Endothelial cell of umbilical vein (primary cell): ENCODE results near the gene SPPL2B. TPM values are rescaled to one million over a fixed set of nuclear protein-coding genes. Genes with fewer than 3 reads are reported as not detected.

Source experiments
- BruUV-seq: library from RNA; stranded (reverse); fragments of 400-500 nt; replicated peaks from 2 replicates; lab custom pipeline; 2021; lab: Mats Ljungman, UMichigan
- CTCF ChIA-PET: fragments of 300-600, 350-600 bp; sonication (Branson Sonifier 250); formaldehyde crosslinking; loops from one replicate; lab custom pipeline; 2021; ENCODE audit warnings: antibody characterized with exemption, inconsistent platforms; lab: Charles Lee
- POLR2A ChIA-PET: fragments of 300-600, 350-600 bp; sonication (Branson Sonifier 250); formaldehyde crosslinking; loops from one replicate; lab custom pipeline; 2021; ENCODE audit warnings: antibody characterized with exemption, inconsistent platforms; lab: Charles Lee
- DNase-seq: peaks from one replicate; pipeline ENCODE4 v3.0.0-alpha.2; 2011; ENCODE audit warnings: low read depth, low spot score
- FAIRE-seq: peaks from 2 replicates; lab custom pipeline; 2011; peaks lifted over from hg19 to GRCh38; lab: Jason Lieb, UNC
- H2AFZ ChIP-seq: 2 replicates; pipeline ENCODE4 v1.6.0; 2012; ENCODE audit warnings: low read depth, low read length, control low read depth, inconsistent platforms
- H3K27ac ChIP-seq: 2 replicates; pipeline ENCODE4 v1.5.1; 2011; ENCODE audit warnings: low read depth, mild to moderate bottlenecking, control low read depth, low read length, moderate library complexity; ENCODE audit not compliant: insufficient read depth
- H3K27me3 ChIP-seq, 2 experiments: 2 replicates each; pipeline versions ENCODE4 v1.6.0 to v1.6.1; 2011; ENCODE audit warnings: low read length in 2 of 2, mixed read lengths in 1 of 2; ENCODE audit not compliant: control insufficient read depth in 2 of 2, insufficient read depth in 2 of 2
- H3K36me3 ChIP-seq, 2 experiments: 2 replicates in 1 of 2; 3 replicates in 1 of 2; pipeline ENCODE4 v1.5.1; 2011; ENCODE audit warnings: low read length in 2 of 2, mild to moderate bottlenecking in 1 of 2, moderate library complexity in 1 of 2; ENCODE audit not compliant: control insufficient read depth in 2 of 2, insufficient read depth in 2 of 2; ENCODE audit errors: extremely low read depth in 1 of 2
- H3K4me1 ChIP-seq: 3 replicates; pipeline ENCODE4 v1.5.1; 2011; ENCODE audit warnings: mild to moderate bottlenecking, low read length; ENCODE audit not compliant: control insufficient read depth, insufficient read depth; ENCODE audit errors: extremely low read depth
- H3K4me2 ChIP-seq: 2 replicates; pipeline ENCODE4 v1.6.1; 2011; ENCODE audit warnings: low read length, control low read depth, mixed read lengths; ENCODE audit not compliant: insufficient read depth
- H3K4me3 ChIP-seq, 3 experiments: fragments of 200-600 bp in 1 of 3; sonication (generic), shearing (Covaris generic) in 1 of 3; replicated peaks in 1 of 3; 2 replicates each; pipeline ENCODE4 v1.5.1; 2011 to 2016; ENCODE audit warnings: control low read depth in 3 of 3, low read length in 3 of 3, mild to moderate bottlenecking in 2 of 3, inconsistent platforms in 1 of 3, low read depth in 1 of 3, moderate library complexity in 1 of 3; ENCODE audit not compliant: insufficient read depth in 1 of 3
- H3K79me2 ChIP-seq: 2 replicates; pipeline ENCODE4 v1.6.0; 2012; ENCODE audit warnings: low read length, inconsistent platforms; ENCODE audit not compliant: control insufficient read depth, insufficient read depth
- H3K9ac ChIP-seq: replicated peaks from 2 replicates; pipeline ENCODE3; 2011; ENCODE audit warnings: low read length, control low read depth; ENCODE audit not compliant: insufficient read depth; ENCODE audit errors: extremely low read depth
- H3K9me1 ChIP-seq: replicated peaks from 3 replicates; pipeline ENCODE4 v1.6.0; 2011; ENCODE audit warnings: mild to moderate bottlenecking, low read length; ENCODE audit not compliant: control insufficient read depth, insufficient read depth; ENCODE audit errors: extremely low read depth
- H3K9me3 ChIP-seq: replicated peaks from 2 replicates; pipeline ENCODE4 v1.5.1; 2012; ENCODE audit warnings: low read length, inconsistent platforms; ENCODE audit not compliant: control insufficient read depth, insufficient read depth
- H4K20me1 ChIP-seq: replicated peaks from 2 replicates; pipeline ENCODE3; 2011; ENCODE audit warnings: mild to moderate bottlenecking, low read length; ENCODE audit not compliant: control insufficient read depth, insufficient read depth; ENCODE audit errors: extremely low read depth
- EZH2 ChIP-seq: IDR thresholded peaks from 2 replicates; pipeline ENCODE4 v1.6.1; 2012; ENCODE audit warnings: borderline replicate concordance, low read depth, mild to moderate bottlenecking, moderate library complexity, low read length, inconsistent platforms; ENCODE audit not compliant: severe bottlenecking
- FOS ChIP-seq: IDR thresholded peaks from 2 replicates; pipeline ENCODE4 v1.6.1; 2011; ENCODE audit warnings: mild to moderate bottlenecking, low read length, moderate library complexity, borderline replicate concordance; ENCODE audit not compliant: insufficient read depth
- JUN ChIP-seq: IDR thresholded peaks from 2 replicates; pipeline ENCODE4 v1.6.1; 2011; ENCODE audit warnings: borderline replicate concordance, low read depth; ENCODE audit not compliant: insufficient read length, insufficient read depth
- POLR2AphosphoS5 ChIP-seq: IDR thresholded peaks from 2 replicates; pipeline ENCODE4 v1.6.1; 2012; ENCODE audit warnings: low read depth, mild to moderate bottlenecking, control low read depth, low read length, moderate library complexity; ENCODE audit not compliant: insufficient read depth
- dilution Hi-C: fragments of 300-500 bp; cut with MboI; formaldehyde crosslinking; loops from one replicate; pipeline ENCODE4 v1.15.0; 2019; ENCODE audit warnings: low sequenced_read_pairs; ENCODE audit not compliant: extremely low pct_ligation_motif_present
- intact Hi-C: fragments of 100-400 bp; cut with micrococcal nuclease; formaldehyde crosslinking; loops from one replicate; pipeline ENCODE4 v1.10.0; 2022
- polyA plus RNA-seq, 4 experiments: library from polyadenylated mRNA; depleted of rRNA in 3 of 4; stranded (reverse) in 3 of 4; unstranded in 1 of 4; fragments of >200 nt; gene quantifications; 2 replicates each; pipeline versions ENCODE4 v1.2.1 to v1.2.3, GENCODE V29; 2011 to 2012; ENCODE audit warnings: missing spikeins in 1 of 4
- total RNA-seq: library from RNA; stranded (reverse); gene quantifications from 2 replicates; pipeline ENCODE4 v1.2.3, GENCODE V29; 2021
- TF ChIP-seq, protein P1 (sequence below): IDR thresholded peaks from 2 replicates; pipeline ENCODE4 v1.6.1; 2011; ENCODE audit not compliant: insufficient read depth, insufficient read length
- TF ChIP-seq, protein P2 (sequence below), 2 donors: IDR thresholded peaks; 1 replicate in 1 of 2; 2 replicates in 1 of 2; pipeline ENCODE4 v1.5.1; 2011; ENCODE audit warnings: low read length in 2 of 2, mild to moderate bottlenecking in 2 of 2, moderate library complexity in 2 of 2, control low read depth in 1 of 2, inconsistent platforms in 1 of 2, low read depth in 1 of 2; ENCODE audit not compliant: insufficient read depth in 1 of 2; ENCODE audit errors: extremely low read depth in 1 of 2

The SPPL2B gene
- total and polyA plus RNA-seq, 2 donors (not counting 3 experiments of a cell fraction or from before 2014, with no cell fraction given), result 60.7 to 62.7 TPM

GRCh38 chr19:2290441-2291184, 37.9 kb upstream of the SPPL2B start:
- FAIRE-seq, result no peak
- Histone ChIP-seq H4K20me1 (no peaks in the 10 kb centered on the region), H3K9ac (no peak overlapping the region), H3K4me3 (no peak overlapping the region), H3K36me3 (no peaks in the 10 kb centered on the region), H2AFZ (no peak overlapping the region), H3K9me3 (no peaks in the 10 kb centered on the region), H3K27ac (no peak overlapping the region), H3K9me1 (no peaks in the 10 kb centered on the region), H3K4me1 (peaks cover 5% of the 10 kb centered on the region), H3K27me3 (peaks cover 43 to 53% of the 10 kb centered on the region in 2 experiments), H3K79me2 (no peaks in the 10 kb centered on the region), H3K4me2 (no peak overlapping the region)
- BruUV-seq, result no TSS peak
- dilution Hi-C loops (no loop called here), intact Hi-C loops (no loop called here)
- TF ChIP-seq EZH2, result peak; percentile 73
- TF ChIP-seq, protein P1, sequence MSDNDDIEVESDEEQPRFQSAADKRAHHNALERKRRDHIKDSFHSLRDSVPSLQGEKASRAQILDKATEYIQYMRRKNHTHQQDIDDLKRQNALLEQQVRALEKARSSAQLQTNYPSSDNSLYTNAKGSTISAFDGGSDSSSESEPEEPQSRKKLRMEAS, result no peak
- POLR2A ChIA-PET, result no interaction called here
- no peak for DNase-seq
- CTCF ChIA-PET, result interaction anchor here (0.9 to 2.0 kb wide), 2 partner anchors 12 to 29 kb away, joined by 4 to 7 read pairs; no protein-coding TSS in a partner anchor

DNA sequence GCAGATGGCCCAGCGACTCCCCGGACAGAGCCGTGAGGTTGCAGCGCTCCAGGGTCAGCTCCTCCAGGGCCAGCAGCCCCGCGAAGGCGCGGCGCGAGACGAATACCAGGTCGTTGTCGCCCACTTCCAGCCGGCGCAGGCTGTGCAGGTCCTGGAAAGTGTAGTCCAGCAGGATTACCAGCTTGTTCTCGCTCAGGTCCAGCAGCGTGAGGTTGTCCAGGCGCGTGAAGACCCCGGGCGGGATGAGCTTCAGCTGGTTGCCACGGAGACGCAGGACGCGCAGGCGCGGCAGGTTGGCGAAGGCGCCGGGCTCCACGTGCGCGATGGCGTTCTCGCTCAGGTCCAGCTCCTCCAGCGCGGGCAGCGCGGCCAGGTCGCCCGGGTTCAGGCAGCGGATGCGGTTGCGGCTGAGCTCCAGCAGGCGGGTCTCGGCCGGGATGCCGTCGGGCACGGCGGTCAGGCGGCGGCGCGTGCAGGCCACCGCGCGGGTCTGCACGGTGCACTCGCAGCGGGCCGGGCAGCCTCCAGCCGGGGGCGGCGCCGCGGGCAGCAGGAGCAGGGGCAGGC, 37.2 kb upstream of the SPPL2B start:
- Histone ChIP-seq H3K4me1 (peaks cover 5% of the 10 kb centered on the region), H3K27ac (no peak overlapping the region), H3K9me1 (no peaks in the 10 kb centered on the region), H2AFZ (no peak overlapping the region), H3K9ac (no peak overlapping the region), H3K4me3 (no peak overlapping the region), H3K27me3 (peaks cover 43 to 56% of the 10 kb centered on the region in 2 experiments), H4K20me1 (no peaks in the 10 kb centered on the region), H3K79me2 (no peaks in the 10 kb centered on the region), H3K36me3 (no peaks in the 10 kb centered on the region), H3K9me3 (no peaks in the 10 kb centered on the region), H3K4me2 (no peak overlapping the region)
- intact Hi-C loops, result no loop called here
- ChIA-PET POLR2A (no interaction called here), CTCF (interaction anchor here (0.9 to 2.0 kb wide), 2 partner anchors 11 to 30 kb away, joined by 4 to 7 read pairs; no protein-coding TSS in a partner anchor)
- TF ChIP-seq EZH2 (peak; percentile 89), FOS (no peak), JUN (no peak), POLR2AphosphoS5 (no peak)
- TF ChIP-seq, protein P2, sequence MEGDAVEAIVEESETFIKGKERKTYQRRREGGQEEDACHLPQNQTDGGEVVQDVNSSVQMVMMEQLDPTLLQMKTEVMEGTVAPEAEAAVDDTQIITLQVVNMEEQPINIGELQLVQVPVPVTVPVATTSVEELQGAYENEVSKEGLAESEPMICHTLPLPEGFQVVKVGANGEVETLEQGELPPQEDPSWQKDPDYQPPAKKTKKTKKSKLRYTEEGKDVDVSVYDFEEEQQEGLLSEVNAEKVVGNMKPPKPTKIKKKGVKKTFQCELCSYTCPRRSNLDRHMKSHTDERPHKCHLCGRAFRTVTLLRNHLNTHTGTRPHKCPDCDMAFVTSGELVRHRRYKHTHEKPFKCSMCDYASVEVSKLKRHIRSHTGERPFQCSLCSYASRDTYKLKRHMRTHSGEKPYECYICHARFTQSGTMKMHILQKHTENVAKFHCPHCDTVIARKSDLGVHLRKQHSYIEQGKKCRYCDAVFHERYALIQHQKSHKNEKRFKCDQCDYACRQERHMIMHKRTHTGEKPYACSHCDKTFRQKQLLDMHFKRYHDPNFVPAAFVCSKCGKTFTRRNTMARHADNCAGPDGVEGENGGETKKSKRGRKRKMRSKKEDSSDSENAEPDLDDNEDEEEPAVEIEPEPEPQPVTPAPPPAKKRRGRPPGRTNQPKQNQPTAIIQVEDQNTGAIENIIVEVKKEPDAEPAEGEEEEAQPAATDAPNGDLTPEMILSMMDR (IDR thresholded peaks at IDR 0.05; ENCODE audit: extremely low read depth in 1 of 2, insufficient read depth in 1 of 2, low read depth in 1 of 2, low read length in 2 of 2), result peak in 1 of 2 donors; percentile 8
- FAIRE-seq (no peak), DNase-seq (peak; percentile 26)
- dilution Hi-C loops, result no loop called here
- no TSS peak for BruUV-seq
